ENCODE data around the gene FAM234A. TPM values are rescaled to one million over a fixed set of nuclear protein-coding genes. Genes with fewer than 3 reads are reported as not detected.
A peak's percentile ranks its signal among the peaks of the same experiment; 100 is the strongest.
"Not testable (repeated sequence)": the region's sequence is repeated elsewhere in the genome, so short reads cannot be mapped to it uniquely, and the experiment has no call there.

FAM234A gene
- total RNA-seq (2014; rRNA removed; shearing (Covaris generic)): 28.3 and 28.9 TPM in 2 replicates

- H3K9me3 ChIP-seq (replicated peaks): no peaks in the 10 kb centered on the region
- H3K36me3 ChIP-seq: no peaks in the 10 kb centered on the region
- H3K27me3 ChIP-seq: no peaks in the 10 kb centered on the region
- H3K4me3 ChIP-seq: peak within 1 kb of the TSS; percentile 80
- H3K4me1 ChIP-seq: no peaks in the 10 kb centered on the region
- peak within 1 kb of the TSS; percentile 52 for H3K27ac ChIP-seq
- peak; percentile 92 to 94 for DNase-seq
Measured at GRCh38 chr16:234468-235305, at the start of gene FAM234A. FAM234A (plus strand) TSS chr16:234821; CDS start chr16:254414, 19,593 bp downstream.

- no peak overlapping the region for H3K4me3 ChIP-seq
Measured at GRCh38 chr16:185213-185612, 49.4 kb upstream of the FAM234A start.

GRCh38 chr16:185691-186090 is 48.9 kb upstream of the FAM234A start:
- Histone ChIP-seq H3K27ac (no peak overlapping the region), H3K4me1 (no peaks in the 10 kb centered on the region), H3K27me3 (no peaks in the 10 kb centered on the region), H3K36me3 (peaks cover 38% of the 10 kb centered on the region), H3K9me3 (replicated peaks) (no peaks in the 10 kb centered on the region), H3K4me3 (no peak overlapping the region)
- no peak for DNase-seq

More at GRCh38 chr16:185213-185612, 49.4 kb upstream of the FAM234A start:
- Histone ChIP-seq H3K27me3 (no peaks in the 10 kb centered on the region), H3K4me1 (no peaks in the 10 kb centered on the region), H3K36me3 (peaks cover 33% of the 10 kb centered on the region), H3K9me3 (replicated peaks) (no peaks in the 10 kb centered on the region), H3K27ac (no peak overlapping the region)
- no peak for DNase-seq

GRCh38 chr16:187330-187729 is 47.3 kb upstream of the FAM234A start:
- H3K27ac ChIP-seq: no peak overlapping the region
- H3K36me3 ChIP-seq: peaks cover 50% of the 10 kb centered on the region
- DNase-seq: no peak
- no peaks in the 10 kb centered on the region for H3K27me3 ChIP-seq
- no peaks in the 10 kb centered on the region for H3K9me3 ChIP-seq (replicated peaks)
- no peaks in the 10 kb centered on the region for H3K4me1 ChIP-seq
- H3K4me3 ChIP-seq: no peak overlapping the region

- Histone ChIP-seq H3K9me3 (replicated peaks) (no peaks in the 10 kb centered on the region), H3K27me3 (no peaks in the 10 kb centered on the region), H3K36me3 (peaks cover 61% of the 10 kb centered on the region), H3K4me3 (no peak overlapping the region), H3K4me1 (no peaks in the 10 kb centered on the region), H3K27ac (no peak overlapping the region)
- DNase-seq: peak; percentile 19 to 30
Measured at GRCh38 chr16:188674-189073, 45.9 kb upstream of the FAM234A start.

- no peaks in the 10 kb centered on the region for H3K9me3 ChIP-seq (replicated peaks)
- no peak overlapping the region for H3K4me3 ChIP-seq
- no peaks in the 10 kb centered on the region for H3K27me3 ChIP-seq
- no peaks in the 10 kb centered on the region for H3K4me1 ChIP-seq
- H3K27ac ChIP-seq: no peak overlapping the region
- no peak for DNase-seq
- H3K36me3 ChIP-seq: peaks cover 68% of the 10 kb centered on the region
Measured at GRCh38 chr16:189604-190186, 44.9 kb upstream of the FAM234A start.

GRCh38 chr16:191831-192230 is 42.8 kb upstream of the FAM234A start:
- peaks cover 83% of the 10 kb centered on the region for H3K36me3 ChIP-seq
- no peak for DNase-seq
- no peaks in the 10 kb centered on the region for H3K4me1 ChIP-seq

GRCh38 chr16:192686-193085 is 41.9 kb upstream of the FAM234A start:
- no peak overlapping the region for H3K27ac ChIP-seq
- DNase-seq: no peak
- H3K9me3 ChIP-seq (replicated peaks): no peaks in the 10 kb centered on the region
- H3K27me3 ChIP-seq: no peaks in the 10 kb centered on the region
- no peak overlapping the region for H3K4me3 ChIP-seq
- H3K4me1 ChIP-seq: no peaks in the 10 kb centered on the region
- peaks cover 84% of the 10 kb centered on the region for H3K36me3 ChIP-seq

More at GRCh38 chr16:191831-192230, 42.8 kb upstream of the FAM234A start:
- no peaks in the 10 kb centered on the region for H3K9me3 ChIP-seq (replicated peaks)
- no peak overlapping the region for H3K27ac ChIP-seq
- H3K27me3 ChIP-seq: no peaks in the 10 kb centered on the region
- no peak overlapping the region for H3K4me3 ChIP-seq

GRCh38 chr16:193441-193840 is 41.2 kb upstream of the FAM234A start:
- no peaks in the 10 kb centered on the region for H3K4me1 ChIP-seq
- H3K9me3 ChIP-seq (replicated peaks): no peaks in the 10 kb centered on the region
- peaks cover 85% of the 10 kb centered on the region for H3K36me3 ChIP-seq
- H3K27ac ChIP-seq: no peak overlapping the region
- no peaks in the 10 kb centered on the region for H3K27me3 ChIP-seq
- H3K4me3 ChIP-seq: no peak overlapping the region
- no peak for DNase-seq

- Histone ChIP-seq H3K4me3 (no peak overlapping the region), H3K36me3 (peaks cover 86% of the 10 kb centered on the region), H3K9me3 (replicated peaks) (no peaks in the 10 kb centered on the region), H3K27ac (no peak overlapping the region), H3K4me1 (no peaks in the 10 kb centered on the region), H3K27me3 (no peaks in the 10 kb centered on the region)
- no peak for DNase-seq
Measured at GRCh38 chr16:194516-194915, 40.1 kb upstream of the FAM234A start.

GRCh38 chr16:200388-200787 is 34.2 kb upstream of the FAM234A start:
- Histone ChIP-seq H3K27me3 (no peaks in the 10 kb centered on the region), H3K9me3 (replicated peaks) (no peaks in the 10 kb centered on the region), H3K4me3 (no peak overlapping the region), H3K27ac (no peak overlapping the region), H3K4me1 (no peaks in the 10 kb centered on the region), H3K36me3 (peaks cover 73% of the 10 kb centered on the region)
- no peak for DNase-seq

GRCh38 chr16:203246-203645 is 31.4 kb upstream of the FAM234A start:
- peaks cover 72% of the 10 kb centered on the region for H3K36me3 ChIP-seq
- no peaks in the 10 kb centered on the region for H3K9me3 ChIP-seq (replicated peaks)
- no peaks in the 10 kb centered on the region for H3K4me1 ChIP-seq
- DNase-seq: no peak
- no peak overlapping the region for H3K4me3 ChIP-seq
- no peaks in the 10 kb centered on the region for H3K27me3 ChIP-seq
- no peak overlapping the region for H3K27ac ChIP-seq

GRCh38 chr16:204046-204445 is 30.6 kb upstream of the FAM234A start:
- not testable (repeated sequence) for H3K4me3 ChIP-seq; H3K27me3 ChIP-seq; H3K4me1 ChIP-seq; H3K27ac ChIP-seq; H3K9me3 ChIP-seq (replicated peaks); DNase-seq
- H3K36me3 ChIP-seq: peaks cover 72% of the 10 kb centered on the region

- not testable (repeated sequence) for H3K9me3 ChIP-seq (replicated peaks); H3K4me3 ChIP-seq; H3K4me1 ChIP-seq; H3K27me3 ChIP-seq; H3K27ac ChIP-seq; DNase-seq
- peaks cover 67% of the 10 kb centered on the region for H3K36me3 ChIP-seq
Measured at GRCh38 chr16:209359-209758, 25.3 kb upstream of the FAM234A start.

GRCh38 chr16:211631-212180 is 22.9 kb upstream of the FAM234A start:
- not testable (repeated sequence) for H3K27me3 ChIP-seq; H3K4me1 ChIP-seq; H3K4me3 ChIP-seq; DNase-seq; H3K9me3 ChIP-seq (replicated peaks); H3K27ac ChIP-seq
- peaks cover 58% of the 10 kb centered on the region for H3K36me3 ChIP-seq
